Measurements from ENCODE around the gene CDSN. TPM values are rescaled to one million over a fixed set of nuclear protein-coding genes. Genes with fewer than 3 reads are reported as not detected.

The CDSN gene
- total and polyA plus RNA-seq, 2 experiments from 2014 or later, result not detected

DNA sequence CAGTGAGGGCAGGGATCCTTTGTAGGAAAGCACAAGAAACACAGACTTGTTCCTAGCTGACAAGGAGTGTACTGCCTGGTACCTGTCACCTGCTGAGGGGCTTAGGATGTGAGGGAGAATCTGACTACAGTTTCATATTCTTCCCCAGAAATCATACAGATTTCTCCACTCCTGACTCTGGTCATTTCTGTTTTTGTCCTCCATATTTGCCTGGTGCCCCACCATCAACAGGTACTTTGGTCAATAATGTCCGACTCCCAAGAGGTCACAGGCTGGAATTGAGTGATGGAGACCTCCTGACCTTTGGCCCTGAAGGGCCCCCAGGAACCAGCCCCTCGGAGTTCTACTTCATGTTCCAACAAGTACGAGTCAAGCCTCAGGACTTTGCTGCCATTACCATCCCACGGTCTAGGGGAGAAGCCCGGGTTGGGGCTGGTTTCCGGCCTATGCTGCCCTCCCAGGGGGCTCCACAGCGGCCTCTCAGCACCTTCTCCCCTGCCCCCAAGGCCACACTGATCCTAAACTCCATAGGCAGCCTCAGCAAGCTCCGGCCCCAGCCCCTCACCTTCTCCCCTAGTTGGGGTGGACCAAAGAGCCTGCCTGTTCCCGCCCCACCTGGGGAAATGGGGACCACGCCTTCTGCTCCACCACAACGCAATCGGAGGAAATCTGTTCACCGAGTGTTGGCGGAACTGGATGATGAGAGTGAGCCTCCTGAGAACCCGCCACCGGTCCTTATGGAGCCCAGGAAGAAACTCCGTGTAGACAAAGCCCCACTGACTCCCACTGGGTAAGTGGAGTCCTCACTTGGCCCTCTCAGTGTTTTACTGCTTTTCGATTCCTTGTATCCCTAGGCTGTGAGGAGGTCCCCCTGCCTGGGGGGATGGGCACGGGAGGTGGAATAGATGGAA, 41.2 kb upstream of the CDSN start:
- no peaks in the 10 kb centered on the region for H3K27me3 ChIP-seq
- no peak overlapping the region for H2AFZ ChIP-seq
- H3K27ac ChIP-seq, result no peak overlapping the region
- H3K36me3 ChIP-seq (replicated peaks; ENCODE audit: insufficient read depth, low read depth), result no peaks in the 10 kb centered on the region
- H3K4me3 ChIP-seq, result no peak overlapping the region
- peaks cover 5% of the 10 kb centered on the region for H3K4me1 ChIP-seq (ENCODE audit: insufficient read depth)
- no peaks in the 10 kb centered on the region for H3K9me3 ChIP-seq (ENCODE audit: low read depth)
- H4K20me1 ChIP-seq (ENCODE audit: insufficient read depth, poor library complexity, severe bottlenecking), result no peaks in the 10 kb centered on the region
- H3K79me2 ChIP-seq, result no peaks in the 10 kb centered on the region
- no peak overlapping the region for H3K4me2 ChIP-seq
- H3K9me2 ChIP-seq (replicated peaks; ENCODE audit: insufficient read depth), result no peaks in the 10 kb centered on the region
- TF ChIP-seq, protein P1, sequence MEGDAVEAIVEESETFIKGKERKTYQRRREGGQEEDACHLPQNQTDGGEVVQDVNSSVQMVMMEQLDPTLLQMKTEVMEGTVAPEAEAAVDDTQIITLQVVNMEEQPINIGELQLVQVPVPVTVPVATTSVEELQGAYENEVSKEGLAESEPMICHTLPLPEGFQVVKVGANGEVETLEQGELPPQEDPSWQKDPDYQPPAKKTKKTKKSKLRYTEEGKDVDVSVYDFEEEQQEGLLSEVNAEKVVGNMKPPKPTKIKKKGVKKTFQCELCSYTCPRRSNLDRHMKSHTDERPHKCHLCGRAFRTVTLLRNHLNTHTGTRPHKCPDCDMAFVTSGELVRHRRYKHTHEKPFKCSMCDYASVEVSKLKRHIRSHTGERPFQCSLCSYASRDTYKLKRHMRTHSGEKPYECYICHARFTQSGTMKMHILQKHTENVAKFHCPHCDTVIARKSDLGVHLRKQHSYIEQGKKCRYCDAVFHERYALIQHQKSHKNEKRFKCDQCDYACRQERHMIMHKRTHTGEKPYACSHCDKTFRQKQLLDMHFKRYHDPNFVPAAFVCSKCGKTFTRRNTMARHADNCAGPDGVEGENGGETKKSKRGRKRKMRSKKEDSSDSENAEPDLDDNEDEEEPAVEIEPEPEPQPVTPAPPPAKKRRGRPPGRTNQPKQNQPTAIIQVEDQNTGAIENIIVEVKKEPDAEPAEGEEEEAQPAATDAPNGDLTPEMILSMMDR (IDR thresholded peaks at IDR 0.05; ENCODE audit: poor library complexity), result no peak
- TF ChIP-seq EZH2phosphoT487 (IDR thresholded peaks at IDR 0.05; ENCODE audit: low read depth, severe bottlenecking, unreplicated experiment) (no peak), EZH2 (IDR thresholded peaks at IDR 0.05; ENCODE audit: borderline replicate concordance) (no peak)
- 95% methylated on average over 19 of the region's 19 CpGs for WGBS (ENCODE audit: low lambda C conversion rate, missing lambda C conversion rate)
- DNase-seq (ENCODE audit: low spot score), result no peak

DNA sequence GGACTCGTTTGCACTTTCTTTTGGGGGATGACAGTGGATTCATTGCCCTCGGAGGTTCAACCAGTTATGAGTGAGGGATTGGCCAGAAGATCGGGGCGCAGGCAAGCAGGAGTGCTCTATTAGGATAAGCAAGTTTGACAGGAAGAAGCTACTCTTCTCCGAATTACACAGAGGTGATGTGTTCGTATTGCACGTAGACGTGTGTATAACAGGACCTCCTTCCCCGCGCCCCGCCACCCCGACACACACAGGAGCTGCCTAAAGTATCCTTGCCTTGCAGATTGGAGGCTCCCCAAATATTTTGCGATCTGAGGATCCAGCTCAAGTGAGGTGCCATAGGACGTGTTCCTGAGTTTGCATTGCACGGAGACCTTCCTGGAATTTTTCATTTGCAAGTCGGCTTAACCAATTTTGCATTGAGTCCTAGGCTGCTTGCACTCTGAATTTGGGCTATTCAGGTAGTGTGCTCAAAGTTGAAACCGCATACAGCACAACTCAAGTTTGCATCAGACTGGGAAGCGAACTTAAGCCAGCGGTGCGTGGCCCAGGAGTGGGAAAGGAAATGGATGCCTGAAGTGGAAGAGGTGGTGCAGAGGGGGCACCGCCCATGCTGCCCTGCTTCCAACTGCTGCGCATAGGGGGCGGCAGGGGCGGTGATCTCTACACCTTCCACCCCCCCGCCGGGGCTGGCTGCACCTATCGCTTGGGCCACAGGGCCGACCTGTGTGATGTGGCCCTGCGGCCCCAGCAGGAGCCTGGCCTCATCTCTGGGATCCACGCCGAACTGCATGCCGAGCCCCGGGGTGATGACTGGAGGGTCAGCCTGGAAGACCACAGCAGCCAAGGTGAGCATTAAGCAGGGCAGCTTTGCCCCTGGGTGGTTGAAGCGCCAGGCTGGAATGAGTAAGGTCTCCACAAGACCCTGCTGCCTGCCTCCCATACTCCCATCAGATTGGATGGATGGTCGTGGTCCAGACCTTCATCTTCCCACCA, 38.9 kb upstream of the CDSN start:
- H3K4me1 ChIP-seq (ENCODE audit: insufficient read depth), result peaks cover 5% of the 10 kb centered on the region
- WGBS (ENCODE audit: low lambda C conversion rate, missing lambda C conversion rate), result 14% methylated on average over 32 of the region's 35 CpGs
- peak overlapping the region; percentile 83 for H3K4me2 ChIP-seq
- no peaks in the 10 kb centered on the region for H3K9me2 ChIP-seq (replicated peaks; ENCODE audit: insufficient read depth)
- H3K36me3 ChIP-seq (replicated peaks; ENCODE audit: insufficient read depth, low read depth), result no peaks in the 10 kb centered on the region
- H4K20me1 ChIP-seq (ENCODE audit: insufficient read depth, poor library complexity, severe bottlenecking), result no peaks in the 10 kb centered on the region
- H3K9me3 ChIP-seq (ENCODE audit: low read depth), result no peaks in the 10 kb centered on the region
- no peaks in the 10 kb centered on the region for H3K79me2 ChIP-seq
- H3K4me3 ChIP-seq, result peak overlapping the region; percentile 38
- TF ChIP-seq EZH2 (IDR thresholded peaks at IDR 0.05; ENCODE audit: borderline replicate concordance), result no peak
- DNase-seq (ENCODE audit: low spot score), result no peak
- no peak overlapping the region for H3K27ac ChIP-seq
- H3K27me3 ChIP-seq, result no peaks in the 10 kb centered on the region
- peak overlapping the region; percentile 65 for H2AFZ ChIP-seq

DNA sequence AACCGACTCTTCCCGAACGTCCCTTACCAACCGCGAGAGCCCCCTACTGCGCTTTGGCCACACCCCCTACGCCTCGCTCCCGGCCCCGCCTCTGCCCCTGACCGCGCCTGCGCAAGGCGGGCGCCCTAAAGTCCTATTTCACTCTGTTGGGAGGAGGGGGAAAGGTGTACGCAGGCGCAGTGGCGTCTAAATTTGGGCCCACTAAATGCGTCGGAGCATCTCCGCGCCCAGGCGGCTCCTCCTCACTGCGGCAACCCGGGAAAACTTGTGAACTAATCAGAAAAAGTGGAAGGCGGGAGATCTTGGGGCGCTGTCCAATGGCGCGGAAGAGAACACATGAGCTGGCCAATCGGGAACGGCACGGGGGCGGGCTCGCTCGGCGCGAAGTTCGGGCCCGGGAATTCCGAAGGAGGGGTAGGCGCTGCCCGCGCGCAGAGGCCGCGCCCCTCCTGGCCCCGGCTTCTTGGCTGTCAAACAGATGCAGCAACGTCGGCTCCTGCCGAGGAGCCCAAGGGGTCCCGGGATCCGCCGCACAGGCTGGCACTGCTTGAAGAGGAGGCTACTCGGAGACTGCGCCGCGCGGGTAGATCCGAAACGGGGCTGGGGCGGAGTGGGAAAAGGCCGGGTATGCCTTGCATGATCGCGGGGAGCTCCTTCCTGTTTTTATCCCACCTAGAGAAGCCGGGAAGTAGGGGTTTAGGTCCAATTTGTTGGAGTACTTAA, 38.1 kb upstream of the CDSN start, which contains the start of gene TCF19:
Gene TCF19 (plus strand): TSS at position 450 of the 723 bp plus-strand sequence. CDS start 881 bp downstream, outside the sequence.
- peak within 1 kb of the TSS; percentile 68 for H2AFZ ChIP-seq
- no peaks in the 10 kb centered on the region for H3K9me3 ChIP-seq (ENCODE audit: low read depth)
- H3K4me2 ChIP-seq, result peak within 1 kb of the TSS; percentile 83
- no peaks in the 10 kb centered on the region for H4K20me1 ChIP-seq (ENCODE audit: insufficient read depth, poor library complexity, severe bottlenecking)
- H3K9me2 ChIP-seq (replicated peaks; ENCODE audit: insufficient read depth), result no peaks in the 10 kb centered on the region
- H3K36me3 ChIP-seq (replicated peaks; ENCODE audit: insufficient read depth, low read depth), result no peaks in the 10 kb centered on the region
- DNase-seq (ENCODE audit: low spot score), result peak; percentile 99
- WGBS (ENCODE audit: low lambda C conversion rate, missing lambda C conversion rate), result under 1% methylated on average over 65 of the region's 65 CpGs
- no peaks in the 10 kb centered on the region for H3K27me3 ChIP-seq
- H3K4me1 ChIP-seq (ENCODE audit: insufficient read depth), result peaks cover 5% of the 10 kb centered on the region
- H3K79me2 ChIP-seq, result no peaks in the 10 kb centered on the region
- peak within 1 kb of the TSS; percentile 38 for H3K4me3 ChIP-seq
- no peak for TF ChIP-seq EZH2phosphoT487 (IDR thresholded peaks at IDR 0.05; ENCODE audit: low read depth, severe bottlenecking, unreplicated experiment)
- TF ChIP-seq EZH2 (IDR thresholded peaks at IDR 0.05; ENCODE audit: borderline replicate concordance), result no peak
- TF ChIP-seq, protein P1 (IDR thresholded peaks at IDR 0.05; ENCODE audit: poor library complexity), result no peak
- no peak within 1 kb of the TSS for H3K27ac ChIP-seq
